CD8-positive, alpha-beta memory T cell (primary cell): ENCODE data around the gene UBE2E1. TPM values are rescaled to one million over a fixed set of nuclear protein-coding genes. Genes with fewer than 3 reads are reported as not detected.

Experiments
- CTCF ChIA-PET: fragments of 350-600 bp; sonication (Branson Sonifier 250); formaldehyde crosslinking; loops from one replicate; lab custom pipeline; 2021; ENCODE audit warnings: antibody characterized with exemption; lab: Charles Lee
- POLR2A ChIA-PET: fragments of 350-600 bp; sonication (Branson Sonifier 250); formaldehyde crosslinking; loops from one replicate; lab custom pipeline; 2021; ENCODE audit warnings: antibody characterized with exemption; lab: Charles Lee
- DNase-seq, 5 donors: peaks; one replicate each; pipeline versions ENCODE4 v3.0.0 to v3.0.0-alpha.2; 2020 to 2022; ENCODE audit warnings: mixed read lengths in 1 of 5
- H3K27ac ChIP-seq: one replicate; pipeline ENCODE4 v1.7.0; 2013; ENCODE audit warnings: low read depth, mild to moderate bottlenecking, low read length, moderate library complexity
- H3K27me3 ChIP-seq: 2 replicates; pipeline ENCODE4 v1.7.0; 2013; ENCODE audit warnings: low read length, mild to moderate bottlenecking; ENCODE audit not compliant: insufficient read depth, poor library complexity, severe bottlenecking
- H3K36me3 ChIP-seq: 2 replicates; pipeline ENCODE4 v1.7.0; 2013; ENCODE audit warnings: mild to moderate bottlenecking, low read length, moderate library complexity; ENCODE audit not compliant: insufficient read depth
- H3K4me1 ChIP-seq: 2 replicates; pipeline ENCODE4 v1.7.0; 2013; ENCODE audit warnings: mild to moderate bottlenecking, low read length, moderate library complexity; ENCODE audit not compliant: insufficient read depth
- H3K4me3 ChIP-seq: 2 replicates; pipeline ENCODE4 v1.7.0; 2013; ENCODE audit warnings: mild to moderate bottlenecking, low read length
- H3K9me3 ChIP-seq: 2 replicates; pipeline ENCODE4 v1.7.0; 2013; ENCODE audit warnings: mild to moderate bottlenecking, low read length
- H3K27ac Mint-ChIP-seq, 8 donors: one replicate each; pipeline ENCODE4 v1.8.0; 2020 to 2021; ENCODE audit warnings: mixed read lengths in 8 of 8, mild to moderate bottlenecking in 6 of 8, inconsistent platforms in 3 of 8, moderate library complexity in 3 of 8
- H3K27me3 Mint-ChIP-seq, 2 donors: one replicate each; pipeline ENCODE4 v1.8.0; 2020 to 2021; ENCODE audit warnings: mixed read lengths in 2 of 2, mild to moderate bottlenecking in 1 of 2, moderate library complexity in 1 of 2
- H3K36me3 Mint-ChIP-seq, 3 donors: one replicate each; pipeline ENCODE4 v1.8.0; 2020 to 2021; ENCODE audit warnings: mixed read lengths in 3 of 3, inconsistent platforms in 1 of 3, mild to moderate bottlenecking in 1 of 3
- H3K4me1 Mint-ChIP-seq, 3 donors: one replicate each; pipeline ENCODE4 v1.8.0; 2020 to 2021; ENCODE audit warnings: mixed read lengths in 3 of 3, inconsistent platforms in 1 of 3, mild to moderate bottlenecking in 1 of 3
- H3K4me3 Mint-ChIP-seq, 7 donors: one replicate each; pipeline ENCODE4 v1.8.0; 2020 to 2021; ENCODE audit warnings: mixed read lengths in 7 of 7, mild to moderate bottlenecking in 6 of 7, moderate library complexity in 4 of 7, inconsistent platforms in 2 of 7
- H3K9me3 Mint-ChIP-seq, 5 donors: one replicate each; pipeline ENCODE4 v1.8.0; 2020 to 2022; ENCODE audit warnings: mixed read lengths in 5 of 5, mild to moderate bottlenecking in 3 of 5, moderate library complexity in 2 of 5, inconsistent platforms in 1 of 5
- polyA plus RNA-seq: library from polyadenylated mRNA; unstranded; fragments of 300-500 nt; fragmentation: Illumina TruSeq; gene quantifications from one replicate; pipeline ENCODE4 v1.2.3, GENCODE V29; 2021
- total RNA-seq, 2 experiments: library from RNA; stranded (reverse); gene quantifications; one replicate each; pipeline ENCODE4 v1.2.3, GENCODE V29; 2021

The UBE2E1 gene
- total and polyA plus RNA-seq, 3 experiments from 2014 or later, result 8.1 to 50.7 (median 50.1) TPM

DNA sequence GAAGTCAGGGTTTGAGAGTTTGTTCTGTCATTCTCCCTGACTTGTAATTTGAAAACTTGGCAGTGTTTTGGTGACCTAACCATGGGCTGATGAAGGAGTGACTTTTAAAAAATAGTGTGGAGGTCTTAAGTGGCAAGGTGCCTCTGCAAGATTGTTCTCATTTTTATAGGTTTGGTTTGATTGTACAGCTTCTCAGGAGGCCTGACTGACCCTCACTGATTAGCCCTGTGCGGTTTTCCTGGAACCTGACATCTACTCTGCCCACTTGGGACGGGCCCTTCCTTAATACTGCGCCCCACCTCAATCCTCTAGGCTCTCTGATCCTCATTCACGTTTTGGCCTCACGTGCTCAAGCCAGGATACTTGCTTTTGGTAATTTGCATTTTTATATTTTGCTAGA, 2.8 kb downstream of the UBE2E1 start:
- Mint-ChIP-seq H3K9me3 (no peaks in the 10 kb centered on the region), H3K27me3 (no peaks in the 10 kb centered on the region), H3K36me3 (peaks cover 0 to 26% (median 10%) of the 10 kb centered on the region in 3 donors), H3K4me1 (peaks cover 61 to 71% (median 69%) of the 10 kb centered on the region in 3 donors), H3K4me3 (peak overlapping the region in 6 of 7 donors; percentile 53 to 99 (median 97)), H3K27ac (peak overlapping the region; percentile 86 to 99 (median 94))
- Histone ChIP-seq H3K27me3 (no peaks in the 10 kb centered on the region), H3K36me3 (no peaks in the 10 kb centered on the region), H3K27ac (no peak overlapping the region), H3K4me1 (peaks cover 45% of the 10 kb centered on the region), H3K4me3 (no peak overlapping the region), H3K9me3 (no peaks in the 10 kb centered on the region)
- CTCF ChIA-PET, result no interaction called here
- POLR2A ChIA-PET, result no interaction called here
- DNase-seq, result no peak

DNA sequence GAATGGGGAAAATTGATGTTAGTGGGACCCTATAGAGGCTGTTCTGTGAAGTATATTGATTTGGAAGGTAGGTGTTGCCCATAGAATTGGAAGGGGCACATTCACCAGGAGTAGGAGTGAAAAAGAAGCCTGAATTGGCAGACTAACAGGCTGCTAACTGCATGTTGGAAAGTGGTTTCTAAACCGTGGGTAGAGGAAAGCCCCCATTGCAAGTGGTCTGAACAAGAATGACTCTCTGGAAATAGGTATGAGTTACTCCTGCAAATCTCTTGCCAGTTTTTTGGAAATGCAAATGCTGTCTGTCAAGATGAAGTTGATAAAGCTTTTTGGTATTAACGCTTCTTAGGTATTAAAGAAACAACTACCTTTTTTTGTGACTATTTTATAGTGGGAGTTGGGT, 3.5 kb downstream of the UBE2E1 start:
- CTCF ChIA-PET, result no interaction called here
- no peaks in the 10 kb centered on the region for H3K9me3 Mint-ChIP-seq
- H3K27ac Mint-ChIP-seq, result peak overlapping the region; percentile 74 to 99 (median 94)
- H3K9me3 ChIP-seq, result no peaks in the 10 kb centered on the region
- H3K36me3 ChIP-seq, result no peaks in the 10 kb centered on the region
- H3K27me3 Mint-ChIP-seq, result no peaks in the 10 kb centered on the region
- no peak overlapping the region for H3K27ac ChIP-seq
- H3K4me1 Mint-ChIP-seq, result peaks cover 61 to 72% (median 69%) of the 10 kb centered on the region in 3 donors
- H3K4me1 ChIP-seq, result peaks cover 45% of the 10 kb centered on the region
- H3K36me3 Mint-ChIP-seq, result peaks cover 0 to 26% (median 10%) of the 10 kb centered on the region in 3 donors
- no peak overlapping the region for H3K4me3 ChIP-seq
- no peak for DNase-seq
- no peaks in the 10 kb centered on the region for H3K27me3 ChIP-seq
- POLR2A ChIA-PET, result interaction anchor here (3.6 kb wide), 1 partner anchor 108 kb away, joined by 13 read pairs; the partner anchor contains the start of genes NKIRAS1 and RPL15
- H3K4me3 Mint-ChIP-seq, result peak overlapping the region; percentile 92 to 99 (median 96)

DNA sequence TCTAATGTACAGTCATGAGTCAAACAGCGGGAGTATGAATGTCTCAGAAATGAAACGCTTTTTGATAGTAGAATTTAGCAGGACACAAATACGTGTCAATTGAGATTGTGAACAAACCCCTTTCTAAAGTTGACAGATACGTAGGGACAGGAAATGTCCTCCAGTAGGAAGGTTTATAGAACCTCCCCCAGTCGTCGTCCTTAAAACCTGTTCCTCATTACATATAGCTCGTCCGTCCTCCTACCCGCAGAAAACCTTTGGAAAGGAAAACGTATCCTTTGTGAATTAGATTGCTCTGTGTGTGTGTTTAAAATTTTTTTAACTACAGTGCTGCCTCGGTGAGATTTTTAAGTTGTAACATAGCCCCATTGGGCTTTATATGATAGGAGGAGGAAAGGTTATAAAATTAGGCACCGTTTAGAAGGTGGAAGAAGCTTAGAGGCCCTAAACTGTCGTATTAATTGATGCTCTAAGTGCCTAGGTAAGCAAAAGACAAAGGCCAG, 4.1 kb downstream of the UBE2E1 start:
- Mint-ChIP-seq H3K4me1 (peaks cover 59 to 70% (median 69%) of the 10 kb centered on the region in 3 donors), H3K4me3 (peak overlapping the region; percentile 92 to 99 (median 96)), H3K36me3 (peaks cover 0 to 26% (median 10%) of the 10 kb centered on the region in 3 donors), H3K9me3 (no peaks in the 10 kb centered on the region), H3K27ac (peak overlapping the region; percentile 92 to 99 (median 95)), H3K27me3 (no peaks in the 10 kb centered on the region)
- ChIA-PET CTCF (no interaction called here), POLR2A (interaction anchor here (3.6 kb wide), 1 partner anchor 107 kb away, joined by 13 read pairs; the partner anchor contains the start of genes NKIRAS1 and RPL15)
- peak overlapping the region; percentile 46 for H3K4me3 ChIP-seq
- no peaks in the 10 kb centered on the region for H3K9me3 ChIP-seq
- no peaks in the 10 kb centered on the region for H3K36me3 ChIP-seq
- no peaks in the 10 kb centered on the region for H3K27me3 ChIP-seq
- DNase-seq, result no peak
- H3K27ac ChIP-seq, result peak overlapping the region; percentile 24
- peaks cover 45% of the 10 kb centered on the region for H3K4me1 ChIP-seq

DNA sequence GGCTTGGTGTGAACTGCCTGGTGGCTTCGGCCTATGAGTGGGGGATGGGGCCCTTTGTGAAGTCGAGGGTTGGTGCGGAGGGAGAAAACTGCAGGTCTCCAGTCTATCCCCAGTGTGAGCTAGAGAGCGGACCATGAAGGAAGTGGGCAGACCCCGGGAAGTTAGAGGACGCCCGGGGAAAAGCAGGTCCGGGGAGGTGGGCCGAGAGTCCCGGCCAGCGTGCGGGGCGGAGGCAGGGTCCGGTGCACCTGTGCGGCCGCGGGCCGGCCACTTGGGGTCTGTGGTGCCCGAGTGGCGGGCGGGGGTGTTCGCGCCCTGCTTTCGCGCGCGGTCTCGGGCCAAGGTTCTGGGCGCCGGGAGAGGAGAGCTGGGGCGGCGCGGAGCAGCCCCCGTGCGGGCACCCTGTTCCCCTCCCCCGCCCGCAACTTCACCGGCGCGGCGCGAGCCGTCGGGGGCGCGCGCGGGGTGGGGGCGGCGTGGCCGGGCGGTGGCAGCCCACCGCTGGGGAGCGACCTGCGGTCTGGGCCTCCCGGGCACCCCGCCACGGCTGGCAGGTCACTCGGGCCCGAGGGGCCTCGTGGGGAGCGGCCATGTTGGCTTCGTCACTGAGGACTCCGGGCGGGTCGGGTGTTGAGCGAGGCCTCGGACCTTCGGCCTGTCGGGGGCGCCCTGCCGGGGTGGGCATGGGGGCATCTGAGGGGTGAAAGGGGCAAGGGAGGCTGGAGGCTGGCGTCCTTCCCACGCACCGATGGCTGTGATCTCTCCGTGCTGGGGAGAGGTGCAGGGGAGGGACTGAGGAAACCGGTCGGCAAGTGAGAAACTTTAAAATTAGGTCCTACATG, 4.8 kb downstream of the UBE2E1 start:
- H3K27ac Mint-ChIP-seq, result peak overlapping the region; percentile 93 to 99 (median 96)
- H3K9me3 Mint-ChIP-seq, result no peaks in the 10 kb centered on the region
- Histone ChIP-seq H3K4me1 (peaks cover 45% of the 10 kb centered on the region), H3K4me3 (peak overlapping the region; percentile 60), H3K27ac (peak overlapping the region; percentile 24), H3K9me3 (no peaks in the 10 kb centered on the region), H3K27me3 (no peaks in the 10 kb centered on the region), H3K36me3 (no peaks in the 10 kb centered on the region)
- peaks cover 3 to 26% (median 14%) of the 10 kb centered on the region in 3 donors for H3K36me3 Mint-ChIP-seq
- POLR2A ChIA-PET, result interaction anchor here (3.6 kb wide), 1 partner anchor 107 kb away, joined by 13 read pairs; the partner anchor contains the start of genes NKIRAS1 and RPL15
- H3K27me3 Mint-ChIP-seq, result no peaks in the 10 kb centered on the region
- peak overlapping the region; percentile 96 to 99 (median 98) for H3K4me3 Mint-ChIP-seq
- peaks cover 58 to 68% (median 67%) of the 10 kb centered on the region in 3 donors for H3K4me1 Mint-ChIP-seq
- CTCF ChIA-PET, result no interaction called here
- peak; percentile 13 to 57 (median 30) for DNase-seq

DNA sequence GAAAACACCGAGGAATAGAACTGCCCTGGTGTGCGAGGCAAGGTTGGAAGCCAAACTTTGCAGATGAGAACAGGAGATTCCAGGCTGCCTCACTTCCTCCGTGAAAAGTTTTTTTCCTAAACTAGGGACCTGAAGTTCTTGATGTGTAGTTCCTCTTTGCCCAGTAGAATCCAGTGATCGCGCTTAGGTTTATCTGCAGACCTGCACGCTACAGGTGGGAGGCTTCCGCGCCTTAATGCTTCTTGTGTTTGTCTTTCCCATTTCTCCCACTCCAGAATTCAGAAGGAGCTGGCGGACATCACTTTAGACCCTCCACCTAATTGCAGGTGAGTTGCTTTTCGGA, 5.4 kb downstream of the UBE2E1 start:
- Mint-ChIP-seq H3K4me1 (peaks cover 57 to 70% (median 69%) of the 10 kb centered on the region in 3 donors), H3K27me3 (no peaks in the 10 kb centered on the region), H3K36me3 (peaks cover 3 to 27% (median 15%) of the 10 kb centered on the region in 3 donors), H3K9me3 (no peaks in the 10 kb centered on the region), H3K4me3 (peak overlapping the region; percentile 94 to 98 (median 95)), H3K27ac (peak overlapping the region; percentile 15 to 97 (median 93))
- Histone ChIP-seq H3K27me3 (no peaks in the 10 kb centered on the region), H3K36me3 (no peaks in the 10 kb centered on the region), H3K4me3 (peak overlapping the region; percentile 60), H3K4me1 (peaks cover 45% of the 10 kb centered on the region), H3K27ac (peak overlapping the region; percentile 24), H3K9me3 (no peaks in the 10 kb centered on the region)
- no peak for DNase-seq
- ChIA-PET POLR2A (interaction anchor here (3.6 kb wide), 1 partner anchor 106 kb away, joined by 13 read pairs; the partner anchor contains the start of genes NKIRAS1 and RPL15), CTCF (no interaction called here)

DNA sequence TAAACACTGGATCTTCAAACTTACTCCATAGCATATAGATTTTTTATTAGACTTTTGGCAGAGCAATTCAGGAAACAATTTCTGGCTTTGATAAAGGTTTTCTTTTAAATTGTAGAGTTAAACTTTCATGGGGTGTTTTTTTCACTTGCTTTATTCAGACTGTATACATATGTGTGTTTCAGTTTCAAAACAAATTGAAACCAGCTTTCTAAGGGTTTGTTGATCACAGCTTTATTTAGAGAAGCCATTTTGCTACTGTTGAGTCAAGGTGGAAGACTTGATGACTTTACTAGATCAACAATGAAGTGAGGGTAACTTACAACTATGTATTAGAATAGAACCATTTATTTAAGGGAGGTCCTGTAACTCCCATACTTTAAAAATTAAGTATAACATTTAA, 6.2 kb downstream of the UBE2E1 start:
- peaks cover 59 to 69% (median 67%) of the 10 kb centered on the region in 3 donors for H3K4me1 Mint-ChIP-seq
- no peak for DNase-seq
- Histone ChIP-seq H3K36me3 (no peaks in the 10 kb centered on the region), H3K27me3 (no peaks in the 10 kb centered on the region), H3K4me1 (peaks cover 44% of the 10 kb centered on the region), H3K4me3 (no peak overlapping the region), H3K9me3 (no peaks in the 10 kb centered on the region), H3K27ac (no peak overlapping the region)
- H3K9me3 Mint-ChIP-seq, result no peaks in the 10 kb centered on the region
- ChIA-PET CTCF (no interaction called here), POLR2A (interaction anchor here (3.6 kb wide), 1 partner anchor 105 kb away, joined by 13 read pairs; the partner anchor contains the start of genes NKIRAS1 and RPL15)
- peak overlapping the region in 5 of 8 donors; percentile 21 to 74 (median 56) for H3K27ac Mint-ChIP-seq
- peaks cover 3 to 26% (median 15%) of the 10 kb centered on the region in 3 donors for H3K36me3 Mint-ChIP-seq
- peak overlapping the region; percentile 94 to 98 (median 95) for H3K4me3 Mint-ChIP-seq
- H3K27me3 Mint-ChIP-seq, result no peaks in the 10 kb centered on the region

DNA sequence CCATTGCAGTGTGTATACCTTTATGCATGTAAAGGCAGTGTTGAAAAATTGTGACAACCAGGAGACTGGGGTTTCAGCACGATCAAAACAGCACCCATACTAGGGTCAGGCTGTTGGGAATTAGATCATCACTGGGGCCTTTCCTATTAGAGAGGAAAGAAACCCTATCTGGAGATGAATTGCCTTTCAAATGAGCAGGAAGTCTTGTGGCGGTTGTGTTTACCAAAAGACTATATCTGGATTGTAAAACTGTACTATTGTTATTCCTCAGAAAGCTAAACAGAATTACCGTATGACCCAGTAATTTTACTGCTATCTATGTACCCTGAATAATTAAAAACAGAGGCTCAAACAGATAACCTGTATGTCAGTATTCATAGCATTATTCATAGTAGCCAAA, 10.1 kb downstream of the UBE2E1 start:
- DNase-seq, result no peak
- Mint-ChIP-seq H3K27me3 (no peaks in the 10 kb centered on the region), H3K9me3 (no peaks in the 10 kb centered on the region), H3K36me3 (peaks cover 8 to 24% (median 19%) of the 10 kb centered on the region in 3 donors), H3K27ac (peak overlapping the region in 1 of 8 donors; percentile 12), H3K4me3 (no peak overlapping the region), H3K4me1 (peaks cover 44 to 63% (median 62%) of the 10 kb centered on the region in 3 donors)
- Histone ChIP-seq H3K36me3 (no peaks in the 10 kb centered on the region), H3K4me3 (no peak overlapping the region), H3K4me1 (peaks cover 14% of the 10 kb centered on the region), H3K27ac (no peak overlapping the region), H3K9me3 (no peaks in the 10 kb centered on the region), H3K27me3 (no peaks in the 10 kb centered on the region)
- ChIA-PET POLR2A (no interaction called here), CTCF (no interaction called here)
